Neural progenitor cell (in vitro differentiated cells): Measurements from ENCODE around the gene PROZ. TPM values are rescaled to one million over a fixed set of nuclear protein-coding genes. Genes with fewer than 3 reads are reported as not detected.

ENCODE experiments used
- DNase-seq: peaks from one replicate; pipeline ENCODE4 v3.0.0-alpha.2; 2016; ENCODE audit warnings: low spot score
- H2AFZ ChIP-seq: fragments of 200-600 bp; sonication (generic); replicated peaks from 2 replicates; pipeline ENCODE4 v1.6.1; 2016; ENCODE audit warnings: antibody characterized with exemption
- H3F3A ChIP-seq: fragments of 200-600 bp; sonication (generic); 2 replicates; pipeline ENCODE4 v1.6.1; 2016; ENCODE audit warnings: antibody characterized with exemption, low read depth
- H3K27ac ChIP-seq: fragments of 200-600 bp; sonication (generic); 2 replicates; pipeline ENCODE4 v1.5.1; 2016; ENCODE audit warnings: mild to moderate bottlenecking
- H3K27me3 ChIP-seq: fragments of 200-600 bp; sonication (generic); 2 replicates; pipeline ENCODE4 v1.6.1; 2016; ENCODE audit warnings: mild to moderate bottlenecking, moderate library complexity
- H3K36me3 ChIP-seq: fragments of 200-600 bp; sonication (generic); 2 replicates; pipeline ENCODE4 v1.5.1; 2016
- H3K4me1 ChIP-seq: fragments of 200-600 bp; sonication (generic); 2 replicates; pipeline ENCODE4 v1.6.1; 2016; ENCODE audit warnings: mixed run types
- H3K4me2 ChIP-seq: fragments of 200-600 bp; sonication (generic); 2 replicates; pipeline ENCODE4 v1.6.1; 2016
- H3K4me3 ChIP-seq: fragments of 200-600 bp; sonication (generic); 2 replicates; pipeline ENCODE4 v1.5.1; 2016
- H3K79me2 ChIP-seq: fragments of 200-600 bp; sonication (generic); 2 replicates; pipeline ENCODE4 v1.6.1; 2016; ENCODE audit warnings: low read depth
- H3K9ac ChIP-seq: fragments of 200-600 bp; sonication (generic); 2 replicates; pipeline ENCODE4 v1.6.1; 2016
- H3K9me3 ChIP-seq: fragments of 200-600 bp; sonication (generic); 2 replicates; pipeline ENCODE4 v1.5.1; 2016; ENCODE audit warnings: low read depth
- H4K20me1 ChIP-seq: fragments of 200-600 bp; sonication (generic); 2 replicates; pipeline ENCODE4 v1.6.1; 2016; ENCODE audit warnings: low read depth
- H3K27ac Mint-ChIP-seq: 3 replicates; pipeline ENCODE4 v1.8.0; 2021; ENCODE audit warnings: mixed read lengths
- H3K27me3 Mint-ChIP-seq: 2 replicates; pipeline ENCODE4 v1.8.0; 2022; ENCODE audit warnings: low read depth, mild to moderate bottlenecking, inconsistent platforms, moderate library complexity, mixed read lengths; ENCODE audit not compliant: insufficient read depth
- H3K36me3 Mint-ChIP-seq: 3 replicates; pipeline ENCODE4 v1.8.0; 2021; ENCODE audit warnings: mixed read lengths
- H3K4me1 Mint-ChIP-seq: 3 replicates; pipeline ENCODE4 v1.8.0; 2021; ENCODE audit warnings: mixed read lengths
- H3K4me3 Mint-ChIP-seq: 3 replicates; pipeline ENCODE4 v1.8.0; 2021; ENCODE audit warnings: mild to moderate bottlenecking, moderate library complexity, mixed read lengths
- H3K9me3 Mint-ChIP-seq: 3 replicates; pipeline ENCODE4 v1.8.0; 2020; ENCODE audit warnings: mixed read lengths
- CTCF ChIP-seq: fragments of 200-600 bp; sonication (generic); IDR thresholded peaks from 2 replicates; pipeline ENCODE4 v1.5.1; 2017; ENCODE audit warnings: antibody characterized with exemption, mild to moderate bottlenecking
- EZH2 ChIP-seq: fragments of 200-600 bp; sonication (generic); IDR thresholded peaks from 2 replicates; pipeline ENCODE4 v1.6.1; 2017; ENCODE audit warnings: antibody characterized with exemption, mild to moderate bottlenecking, moderate library complexity
- EZH2phosphoT487 ChIP-seq: fragments of 200-600 bp; sonication (generic); IDR thresholded peaks from 2 replicates; pipeline ENCODE4 v1.6.1; 2017; ENCODE audit warnings: antibody characterized with exemption
- total RNA-seq: library from RNA; depleted of rRNA; stranded (reverse); fragments of >200 nt; gene quantifications from 2 replicates; pipeline ENCODE4 v1.2.3, GENCODE V29; 2015; ENCODE audit warnings: low replicate concordance

Gene PROZ
- total RNA-seq, 1 donor from 2014 or later: not detected

GRCh38 chr13:113179374-113180230 is 21.2 kb downstream of the PROZ start:
- Histone ChIP-seq H3K4me2 (peak overlapping the region; percentile 54), H4K20me1 (peaks cover 28% of the 10 kb centered on the region), H2AFZ (no peak overlapping the region), H3K4me3 (peak overlapping the region; percentile 21), H3K9ac (no peak overlapping the region), H3K9me3 (no peaks in the 10 kb centered on the region), H3K4me1 (peaks cover 36% of the 10 kb centered on the region), H3K36me3 (peaks cover 10% of the 10 kb centered on the region), H3F3A (peaks cover 35% of the 10 kb centered on the region), H3K27ac (peak overlapping the region; percentile 44), H3K27me3 (no peaks in the 10 kb centered on the region), H3K79me2 (no peaks in the 10 kb centered on the region)
- peaks cover 34% of the 10 kb centered on the region for H3K4me1 Mint-ChIP-seq
- DNase-seq: peak; percentile 77
- peaks cover 2% of the 10 kb centered on the region for H3K27me3 Mint-ChIP-seq
- no peaks in the 10 kb centered on the region for H3K9me3 Mint-ChIP-seq
- peak overlapping the region; percentile 61 for H3K4me3 Mint-ChIP-seq
- H3K36me3 Mint-ChIP-seq: peaks cover 33% of the 10 kb centered on the region
- peak overlapping the region; percentile 68 for H3K27ac Mint-ChIP-seq
- TF ChIP-seq EZH2phosphoT487: no peak
- TF ChIP-seq EZH2: no peak
- no peak for TF ChIP-seq CTCF

GRCh38 chr13:113182046-113182445 is 23.6 kb downstream of the PROZ start:
- Histone ChIP-seq H3F3A (peaks cover 35% of the 10 kb centered on the region), H3K4me1 (peaks cover 36% of the 10 kb centered on the region), H3K36me3 (peaks cover 10% of the 10 kb centered on the region), H3K4me2 (no peak overlapping the region), H3K79me2 (no peaks in the 10 kb centered on the region), H3K27ac (no peak overlapping the region), H2AFZ (no peak overlapping the region), H3K9me3 (no peaks in the 10 kb centered on the region), H3K4me3 (no peak overlapping the region), H3K27me3 (no peaks in the 10 kb centered on the region), H3K9ac (no peak overlapping the region), H4K20me1 (peaks cover 28% of the 10 kb centered on the region)
- no peaks in the 10 kb centered on the region for H3K9me3 Mint-ChIP-seq
- no peak overlapping the region for H3K4me3 Mint-ChIP-seq
- DNase-seq: no peak
- no peak overlapping the region for H3K27ac Mint-ChIP-seq
- H3K27me3 Mint-ChIP-seq: peaks cover 2% of the 10 kb centered on the region
- H3K4me1 Mint-ChIP-seq: peaks cover 35% of the 10 kb centered on the region
- TF ChIP-seq CTCF: no peak
- TF ChIP-seq EZH2: no peak
- TF ChIP-seq EZH2phosphoT487: no peak
- H3K36me3 Mint-ChIP-seq: peaks cover 33% of the 10 kb centered on the region

- H4K20me1 ChIP-seq: peaks cover 27% of the 10 kb centered on the region
- H3K9ac ChIP-seq: no peak overlapping the region
- H3K36me3 ChIP-seq: peaks cover 4% of the 10 kb centered on the region
- no peak overlapping the region for H2AFZ ChIP-seq
- no peak overlapping the region for H3K27ac ChIP-seq
- H3K4me1 ChIP-seq: peaks cover 24% of the 10 kb centered on the region
- no peaks in the 10 kb centered on the region for H3K9me3 Mint-ChIP-seq
- H3K79me2 ChIP-seq: no peaks in the 10 kb centered on the region
- no peak overlapping the region for H3K27ac Mint-ChIP-seq
- no peak overlapping the region for H3K4me3 Mint-ChIP-seq
- H3K36me3 Mint-ChIP-seq: peaks cover 37% of the 10 kb centered on the region
- DNase-seq: no peak
- no peak overlapping the region for H3K4me3 ChIP-seq
- H3K27me3 ChIP-seq: no peaks in the 10 kb centered on the region
- H3K27me3 Mint-ChIP-seq: peaks cover 2% of the 10 kb centered on the region
- no peak overlapping the region for H3K4me2 ChIP-seq
- TF ChIP-seq EZH2phosphoT487 (no peak), CTCF (no peak), EZH2 (no peak)
- H3K9me3 ChIP-seq: no peaks in the 10 kb centered on the region
- peaks cover 29% of the 10 kb centered on the region for H3F3A ChIP-seq
- peaks cover 27% of the 10 kb centered on the region for H3K4me1 Mint-ChIP-seq
Observed at GRCh38 chr13:113183450-113184129, 25.1 kb downstream of the PROZ start.
